SK-N-SH (cell line): ENCODE data around the gene ZNF142. TPM values are rescaled to one million over a fixed set of nuclear protein-coding genes. Genes with fewer than 3 reads are reported as not detected.

Experiments used
- CTCF ChIA-PET: fragments of 300-600, 350-600 bp; formaldehyde crosslinking; extraction: SDS; loops from one replicate; lab custom pipeline; 2021; lab: Yijun Ruan, JAX
- POLR2A ChIA-PET: fragments of 350-600 bp; sonication (Branson Sonifier 250); formaldehyde crosslinking; extraction: SDS; loops from one replicate; lab custom pipeline; 2020; ENCODE audit warnings: antibody characterized with exemption, inconsistent platforms; lab: Yijun Ruan, JAX
- DNase-seq: peaks from one replicate; pipeline ENCODE4 v3.0.0; 2012
- H2AFZ ChIP-seq: fragments of 200-600 bp; sonication (generic); 2 replicates; pipeline ENCODE4 v1.8.1; 2016; ENCODE audit warnings: antibody characterized with exemption, mild to moderate bottlenecking, low read depth
- H3F3A ChIP-seq: fragments of 200-600 bp; sonication (generic); replicated peaks from 2 replicates; pipeline ENCODE3; 2016; ENCODE audit warnings: antibody characterized with exemption, mild to moderate bottlenecking; ENCODE audit not compliant: insufficient read depth
- H3K27ac ChIP-seq, 2 experiments: fragments of 200-500 bp in 1 of 2; fragments of 200-600 bp in 1 of 2; sonication (Bioruptor generic) in 1 of 2; sonication (generic), shearing (Covaris generic) in 1 of 2; 2 replicates each; pipeline versions ENCODE4 v1.5.1 to v1.6.1; 2014 to 2016; ENCODE audit warnings: low read depth in 2 of 2, inconsistent platforms in 1 of 2, low read length in 1 of 2, mild to moderate bottlenecking in 1 of 2, mixed read lengths in 1 of 2
- H3K27me3 ChIP-seq: fragments of 200-600 bp; sonication (generic), shearing (Covaris generic); 2 replicates; pipeline ENCODE4 v1.6.1; 2016; ENCODE audit warnings: mixed run types; ENCODE audit not compliant: insufficient read depth
- H3K36me3 ChIP-seq, 2 experiments: fragments of 200-500 bp in 1 of 2; fragments of 200-600 bp in 1 of 2; sonication (Bioruptor generic) in 1 of 2; sonication (generic) in 1 of 2; replicated peaks in 1 of 2; 2 replicates each; pipeline versions ENCODE3 to v1.5.1; 2014 to 2016; ENCODE audit warnings: low read length in 1 of 2, mild to moderate bottlenecking in 1 of 2; ENCODE audit not compliant: insufficient read depth in 2 of 2, control insufficient read depth in 1 of 2
- H3K4me1 ChIP-seq, 2 experiments: fragments of 200-500 bp in 1 of 2; fragments of 200-600 bp in 1 of 2; sonication (Bioruptor generic) in 1 of 2; sonication (generic), shearing (Covaris generic) in 1 of 2; 2 replicates each; pipeline versions ENCODE4 v1.5.1 to v1.6.1; 2014 to 2016; ENCODE audit warnings: low read depth in 1 of 2, low read length in 1 of 2, mixed run types in 1 of 2; ENCODE audit not compliant: insufficient read depth in 2 of 2, control insufficient read depth in 1 of 2
- H3K4me2 ChIP-seq: fragments of 200-600 bp; sonication (generic), shearing (Covaris generic); 2 replicates; pipeline ENCODE4 v1.6.1; 2017; ENCODE audit warnings: mixed run types
- H3K4me3 ChIP-seq, 2 experiments: fragments of 200-500 bp in 1 of 2; fragments of 200-600 bp in 1 of 2; sonication (Bioruptor generic) in 1 of 2; sonication (generic), shearing (Covaris generic) in 1 of 2; 2 replicates each; pipeline versions ENCODE4 v1.5.1 to v1.8.1; 2014 to 2016; ENCODE audit warnings: low read depth in 2 of 2, inconsistent platforms in 1 of 2, low read length in 1 of 2, mild to moderate bottlenecking in 1 of 2, mixed read lengths in 1 of 2, moderate library complexity in 1 of 2
- H3K79me2 ChIP-seq: fragments of 200-600 bp; sonication (generic); 2 replicates; pipeline ENCODE4 v1.8.1; 2017; ENCODE audit warnings: mild to moderate bottlenecking; ENCODE audit not compliant: insufficient read depth
- H3K9ac ChIP-seq: fragments of 200-600 bp; sonication (generic); 2 replicates; pipeline ENCODE4 v1.6.1; 2017; ENCODE audit warnings: mixed run types
- H3K9me2 ChIP-seq: fragments of 200-600 bp; sonication (generic); 2 replicates; pipeline ENCODE4 v1.6.1; 2017; ENCODE audit warnings: mixed run types
- H3K9me3 ChIP-seq: fragments of 200-600 bp; sonication (generic); 2 replicates; pipeline ENCODE4 v1.6.1; 2017; ENCODE audit warnings: mixed run types, mild to moderate bottlenecking, moderate library complexity
- H4K20me1 ChIP-seq: fragments of 200-600 bp; sonication (generic); 2 replicates; pipeline ENCODE4 v1.6.1; 2017; ENCODE audit warnings: mild to moderate bottlenecking, mixed run types; ENCODE audit not compliant: insufficient read depth
- ELF1 ChIP-seq: IDR thresholded peaks from 2 replicates; pipeline ENCODE4 v1.4.0; 2012
- EP300 ChIP-seq, 2 experiments: IDR thresholded peaks; 2 replicates each; pipeline versions ENCODE4 v1.4.0 to v1.6.1; 2012; ENCODE audit warnings: borderline replicate concordance in 1 of 2, low read depth in 1 of 2, low read length in 1 of 2
- FOSL2 ChIP-seq: IDR thresholded peaks from 2 replicates; pipeline ENCODE4 v1.4.0; 2012; ENCODE audit warnings: low read depth, mild to moderate bottlenecking, moderate library complexity, borderline replicate concordance
- FOXJ3 ChIP-seq: sonication (generic); formaldehyde crosslinking; IDR thresholded peaks from 2 replicates; pipeline ENCODE4 v1.5.1; 2020; ENCODE audit warnings: mild to moderate bottlenecking, missing genetic modification reagents
- FOXM1 ChIP-seq: IDR thresholded peaks from 2 replicates; pipeline ENCODE4 v1.4.0; 2012; ENCODE audit warnings: low read depth, mild to moderate bottlenecking
- GABPA ChIP-seq: IDR thresholded peaks from 2 replicates; pipeline ENCODE4 v1.4.0; 2012; ENCODE audit warnings: low read depth, mild to moderate bottlenecking
- GATA2 ChIP-seq: sonication (generic); formaldehyde crosslinking; IDR thresholded peaks from 2 replicates; pipeline ENCODE4 v1.5.0; 2020; ENCODE audit warnings: mild to moderate bottlenecking, missing genetic modification reagents
- IRF3 ChIP-seq: fragments of 150-350 bp; IDR thresholded peaks from 2 replicates; pipeline ENCODE4 v1.6.1; 2016; ENCODE audit warnings: mild to moderate bottlenecking, low read depth, low read length
- JUND ChIP-seq: IDR thresholded peaks from 2 replicates; pipeline ENCODE4 v1.4.0; 2012
- MXI1 ChIP-seq: IDR thresholded peaks from 2 replicates; pipeline ENCODE4 v1.6.1; 2012; ENCODE audit warnings: mild to moderate bottlenecking, low read depth, low read length, improper control_type of control experiment
- NFIC ChIP-seq: IDR thresholded peaks from 2 replicates; pipeline ENCODE4 v1.4.0; 2012; ENCODE audit warnings: borderline replicate concordance
- NRF1 ChIP-seq: IDR thresholded peaks from 2 replicates; pipeline ENCODE4 v1.6.1; 2012; ENCODE audit warnings: low read depth, mild to moderate bottlenecking, low read length
- PBX3 ChIP-seq: IDR thresholded peaks from 2 replicates; pipeline ENCODE4; 2012
- POLR2AphosphoS5 ChIP-seq: IDR thresholded peaks from 2 replicates; pipeline ENCODE4 v1.6.1; 2012; ENCODE audit warnings: low read depth, low read length
- RAD21 ChIP-seq: IDR thresholded peaks from 2 replicates; pipeline ENCODE4 v1.6.1; 2012; ENCODE audit warnings: mild to moderate bottlenecking, low read length
- RCOR1 ChIP-seq: fragments of 150-350 bp; IDR thresholded peaks from 2 replicates; pipeline ENCODE4 v1.6.1; 2017; ENCODE audit warnings: antibody characterized with exemption, low read length
- RFX5 ChIP-seq: IDR thresholded peaks from 2 replicates; pipeline ENCODE4 v1.6.1; 2012; ENCODE audit warnings: mild to moderate bottlenecking, improper control_type of control experiment, low read length
- RXRA ChIP-seq: IDR thresholded peaks from 2 replicates; pipeline ENCODE4 v1.4.0; 2012; ENCODE audit warnings: low read depth, mild to moderate bottlenecking, borderline replicate concordance
- SIN3A ChIP-seq: IDR thresholded peaks from 2 replicates; pipeline ENCODE4 v1.6.1; 2012; ENCODE audit warnings: low read depth, mild to moderate bottlenecking, low read length, moderate library complexity, borderline replicate concordance
- TAF1 ChIP-seq: IDR thresholded peaks from 2 replicates; pipeline ENCODE4 v1.6.1; 2012; ENCODE audit warnings: low read depth, mild to moderate bottlenecking, low read length, moderate library complexity, borderline replicate concordance
- TEAD4 ChIP-seq: IDR thresholded peaks from 2 replicates; pipeline ENCODE4 v1.4.0; 2012; ENCODE audit warnings: mild to moderate bottlenecking, borderline replicate concordance; ENCODE audit not compliant: insufficient read depth
- USF2 ChIP-seq: fragments of 150-350 bp; IDR thresholded peaks from 2 replicates; pipeline ENCODE4 v1.6.1; 2017; ENCODE audit warnings: antibody characterized with exemption, low read length, low read depth, borderline replicate concordance
- YY1 ChIP-seq: IDR thresholded peaks from 2 replicates; pipeline ENCODE4 v1.4.0; 2012; ENCODE audit warnings: low read depth, mild to moderate bottlenecking
- WGBS: methylation state at CpG from one replicate; pipeline ENCODE4 v1.1.6; 2017; ENCODE audit warnings: low lambda C conversion rate; 5-methylcytosine and 5-hydroxymethylcytosine counted together
- polyA plus RNA-seq, 3 experiments: library from polyadenylated mRNA; depleted of rRNA; stranded (reverse); fragments of >200 nt; gene quantifications; 2 replicates each; pipeline ENCODE4 v1.2.3, GENCODE V29; 2012
- TF ChIP-seq, protein P1 (sequence below): IDR thresholded peaks from 2 replicates; pipeline ENCODE4 v1.4.0; 2012; ENCODE audit warnings: low read depth, borderline replicate concordance
- TF ChIP-seq, protein P2 (sequence below): IDR thresholded peaks from 2 replicates; pipeline ENCODE4 v1.4.0; 2012; ENCODE audit warnings: low read depth
- TF ChIP-seq, protein P3 (sequence below): IDR thresholded peaks from 2 replicates; pipeline ENCODE4 v1.4.0; 2012; ENCODE audit warnings: low read depth, borderline replicate concordance

The ZNF142 gene
- polyA plus RNA-seq, 1 of the 3 experiments (the other 2 are of a cell fraction), result 8.1 TPM

- no peaks in the 10 kb centered on the region for H4K20me1 ChIP-seq
- H3K4me1 ChIP-seq, result peaks cover 10 to 25% of the 10 kb centered on the region in 2 experiments
- peak within 1 kb of the TSS; percentile 54 for H3K9ac ChIP-seq
- ChIA-PET CTCF (interaction anchor here (0.7 to 2.5 kb wide), 10 partner anchors 9 to 306 kb away, joined by 3 to 12 read pairs (median 3); no protein-coding TSS in a partner anchor), POLR2A (interaction anchor here (0.8 to 2.4 kb wide), 20 partner anchors 9 to 390 kb away, joined by 3 to 15 read pairs (median 5); partner anchors contain the start of genes BCS1L, RNF25, STK36 and USP37)
- H3K36me3 ChIP-seq, result no peaks in the 10 kb centered on the region
- peak within 1 kb of the TSS; percentile 50 to 56 for H3K4me3 ChIP-seq
- peak within 1 kb of the TSS; percentile 82 for H3K4me2 ChIP-seq
- 6% methylated on average over 8 of the region's 8 CpGs for WGBS
- no peaks in the 10 kb centered on the region for H3K79me2 ChIP-seq
- peak within 1 kb of the TSS; percentile 62 to 99 for H3K27ac ChIP-seq
- H3F3A ChIP-seq, result peaks cover 5% of the 10 kb centered on the region
- peak within 1 kb of the TSS; percentile 75 for H2AFZ ChIP-seq
- no peaks in the 10 kb centered on the region for H3K9me3 ChIP-seq
- peak; percentile 79 for DNase-seq
- no peaks in the 10 kb centered on the region for H3K27me3 ChIP-seq
- H3K9me2 ChIP-seq, result no peaks in the 10 kb centered on the region
- TF ChIP-seq GATA2 (peak; percentile 76), USF2 (no peak), GABPA (no peak), FOXM1 (no peak), TAF1 (peak; percentile 79), MXI1 (peak; percentile 78), SIN3A (no peak), ELF1 (no peak), FOSL2 (no peak), PBX3 (no peak), NRF1 (no peak), RXRA (no peak), TEAD4 (no peak), EP300 (IDR thresholded peaks at IDR 0.05; ENCODE audit: borderline replicate concordance in 1 of 2, low read depth in 1 of 2, low read length in 1 of 2) (peak in 1 of 2 experiments; percentile 21; a peak in 2 of 4 replicates), RAD21 (peak; percentile 14; the same call in 1 of the 2 replicates), JUND (no peak), YY1 (no peak), FOXJ3 (CRISPR knock-in tag) (peak; percentile 38; the same call in 1 of the 2 replicates), RFX5 (0 out of 2 replicates have a peak, but pooled peaks have one; percentile 8), RCOR1 (0 out of 2 replicates have a peak, but pooled peaks have one; percentile 28), POLR2AphosphoS5 (peak; percentile 83), IRF3 (no peak), NFIC (peak; percentile 23; the same call in 1 of the 2 replicates)
- TF ChIP-seq, protein P1, sequence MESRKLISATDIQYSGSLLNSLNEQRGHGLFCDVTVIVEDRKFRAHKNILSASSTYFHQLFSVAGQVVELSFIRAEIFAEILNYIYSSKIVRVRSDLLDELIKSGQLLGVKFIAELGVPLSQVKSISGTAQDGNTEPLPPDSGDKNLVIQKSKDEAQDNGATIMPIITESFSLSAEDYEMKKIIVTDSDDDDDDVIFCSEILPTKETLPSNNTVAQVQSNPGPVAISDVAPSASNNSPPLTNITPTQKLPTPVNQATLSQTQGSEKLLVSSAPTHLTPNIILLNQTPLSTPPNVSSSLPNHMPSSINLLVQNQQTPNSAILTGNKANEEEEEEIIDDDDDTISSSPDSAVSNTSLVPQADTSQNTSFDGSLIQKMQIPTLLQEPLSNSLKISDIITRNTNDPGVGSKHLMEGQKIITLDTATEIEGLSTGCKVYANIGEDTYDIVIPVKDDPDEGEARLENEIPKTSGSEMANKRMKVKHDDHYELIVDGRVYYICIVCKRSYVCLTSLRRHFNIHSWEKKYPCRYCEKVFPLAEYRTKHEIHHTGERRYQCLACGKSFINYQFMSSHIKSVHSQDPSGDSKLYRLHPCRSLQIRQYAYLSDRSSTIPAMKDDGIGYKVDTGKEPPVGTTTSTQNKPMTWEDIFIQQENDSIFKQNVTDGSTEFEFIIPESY, result no peak
- TF ChIP-seq, protein P2, sequence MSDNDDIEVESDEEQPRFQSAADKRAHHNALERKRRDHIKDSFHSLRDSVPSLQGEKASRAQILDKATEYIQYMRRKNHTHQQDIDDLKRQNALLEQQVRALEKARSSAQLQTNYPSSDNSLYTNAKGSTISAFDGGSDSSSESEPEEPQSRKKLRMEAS, result peak; percentile 69; the same call in 1 of the 2 replicates
- TF ChIP-seq, protein P3, sequence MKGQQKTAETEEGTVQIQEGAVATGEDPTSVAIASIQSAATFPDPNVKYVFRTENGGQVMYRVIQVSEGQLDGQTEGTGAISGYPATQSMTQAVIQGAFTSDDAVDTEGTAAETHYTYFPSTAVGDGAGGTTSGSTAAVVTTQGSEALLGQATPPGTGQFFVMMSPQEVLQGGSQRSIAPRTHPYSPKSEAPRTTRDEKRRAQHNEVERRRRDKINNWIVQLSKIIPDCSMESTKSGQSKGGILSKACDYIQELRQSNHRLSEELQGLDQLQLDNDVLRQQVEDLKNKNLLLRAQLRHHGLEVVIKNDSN, result no peak
Observed at GRCh38 chr2:218607436-218608115, 51.8 kb downstream of the ZNF142 start, which contains the start of gene PLCD4. Gene PLCD4 (plus strand): TSS chr2:218607899. CDS start chr2:218615740, 7,841 bp downstream.
